GM19238 (cell line): Measurements from ENCODE around the gene SMPD3.
"Not testable (repeated sequence)": the region's sequence is repeated elsewhere in the genome, so short reads cannot be mapped to it uniquely, and the experiment has no call there.

Source experiments
- DNase-seq: peaks from one replicate; pipeline ENCODE4 v3.0.0; 2011; ENCODE audit warnings: low spot score; ENCODE audit not compliant: insufficient read length

SMPD3 gene

GRCh38 chr16:68448360-68448970 is at the start of gene SMPD3:
Gene SMPD3 (minus strand): TSS chr16:68448508. CDS start chr16:68372181, 76,327 bp downstream.
- peak; percentile 98 for DNase-seq

- DNase-seq = no peak
Measured at GRCh38 chr16:68496689-68497088, 48.4 kb upstream of the SMPD3 start.

GRCh38 chr16:68494261-68494660 is 46.0 kb upstream of the SMPD3 start:
- DNase-seq = not testable (repeated sequence)

- DNase-seq = no peak
Measured at GRCh38 chr16:68493412-68494070, 45.2 kb upstream of the SMPD3 start.

- no peak for DNase-seq
Measured at GRCh38 chr16:68492543-68493411, 44.5 kb upstream of the SMPD3 start.

- DNase-seq = no peak
Measured at GRCh38 chr16:68492151-68492542, 43.8 kb upstream of the SMPD3 start.

GRCh38 chr16:68491576-68491950 is 43.3 kb upstream of the SMPD3 start:
- DNase-seq = no peak

GRCh38 chr16:68490829-68491575 is 42.7 kb upstream of the SMPD3 start:
- no peak for DNase-seq

- DNase-seq = no peak
Measured at GRCh38 chr16:68490358-68490757, 42.0 kb upstream of the SMPD3 start.

GRCh38 chr16:68488554-68488953 is 40.2 kb upstream of the SMPD3 start:
- no peak for DNase-seq

GRCh38 chr16:68487669-68488068 is 39.4 kb upstream of the SMPD3 start:
- no peak for DNase-seq

GRCh38 chr16:68487203-68487514 is 38.9 kb upstream of the SMPD3 start:
- no peak for DNase-seq

- DNase-seq = no peak
Measured at GRCh38 chr16:68486502-68487202, 38.3 kb upstream of the SMPD3 start.

GRCh38 chr16:68481636-68482035 is 33.3 kb upstream of the SMPD3 start:
- DNase-seq = no peak

GRCh38 chr16:68480084-68480995 is 32.0 kb upstream of the SMPD3 start:
- no peak for DNase-seq

GRCh38 chr16:68479271-68479670 is 31.0 kb upstream of the SMPD3 start:
- DNase-seq = no peak

- DNase-seq = no peak
Measured at GRCh38 chr16:68478526-68479250, 30.4 kb upstream of the SMPD3 start.

GRCh38 chr16:68475071-68475470 is 26.8 kb upstream of the SMPD3 start:
- no peak for DNase-seq

GRCh38 chr16:68473358-68474070 is 25.2 kb upstream of the SMPD3 start:
- DNase-seq = no peak
